WTC11 (cell line): ENCODE results near the gene MRPS14. TPM values are rescaled to one million over a fixed set of nuclear protein-coding genes. Genes with fewer than 3 reads are reported as not detected.

Source experiments
- ATAC-seq: fragments of 200-7000 bp; cut with Tn5 transposase; 2 replicates; pipeline ENCODE4 v1.10.0; 2021; ENCODE audit warnings: mild to moderate bottlenecking, moderate library complexity
- CTCF ChIA-PET: fragments of 300-600 bp; sonication (Branson Sonifier 250); formaldehyde crosslinking; loops from one replicate; lab custom pipeline; 2021; ENCODE audit warnings: antibody characterized with exemption; lab: Charles Lee
- POLR2A ChIA-PET: fragments of 350-600 bp; sonication (Branson Sonifier 250); formaldehyde crosslinking; loops from one replicate; lab custom pipeline; 2021; ENCODE audit warnings: antibody characterized with exemption; lab: Charles Lee
- DNase-seq: peaks from one replicate; pipeline ENCODE4 v3.0.0; 2021; ENCODE audit warnings: low spot score
- H3K27ac Mint-ChIP-seq: 2 replicates; pipeline ENCODE4 v1.8.0; 2021; ENCODE audit warnings: mixed read lengths
- H3K27me3 Mint-ChIP-seq: 2 replicates; pipeline ENCODE4 v1.8.0; 2021; ENCODE audit warnings: low read depth, mild to moderate bottlenecking, moderate library complexity, mixed read lengths
- H3K36me3 Mint-ChIP-seq: 2 replicates; pipeline ENCODE4 v1.8.0; 2021; ENCODE audit warnings: mixed read lengths
- H3K4me1 Mint-ChIP-seq: 2 replicates; pipeline ENCODE4 v1.8.0; 2022; ENCODE audit warnings: mixed read lengths
- H3K4me3 Mint-ChIP-seq: 2 replicates; pipeline ENCODE4 v1.8.0; 2021; ENCODE audit warnings: mild to moderate bottlenecking, moderate library complexity, mixed read lengths
- H3K9me3 Mint-ChIP-seq: 2 replicates; pipeline ENCODE4 v1.8.0; 2021; ENCODE audit warnings: mixed read lengths
- CREM ChIP-seq: sonication (generic); formaldehyde crosslinking; IDR thresholded peaks from 2 replicates; pipeline ENCODE4 v1.8.1; 2022; ENCODE audit warnings: mild to moderate bottlenecking, missing genetic modification reagents, moderate library complexity
- EMX1 ChIP-seq: fragments of 250-450 bp; sonication (Bioruptor Pico); IDR thresholded peaks from 2 replicates; pipeline ENCODE4 v1.8.0; 2021; ENCODE audit warnings: mild to moderate bottlenecking
- NFATC4 ChIP-seq: fragments of 250-450 bp; sonication (Bioruptor Pico); IDR thresholded peaks from 2 replicates; pipeline ENCODE4 v1.9.0; 2021; ENCODE audit warnings: mild to moderate bottlenecking
- PRRX2 ChIP-seq: fragments of 250-450 bp; sonication (Bioruptor Pico); IDR thresholded peaks from 2 replicates; pipeline ENCODE4 v1.8.0; 2021; ENCODE audit warnings: mild to moderate bottlenecking
- SP1 ChIP-seq: sonication (generic); formaldehyde crosslinking; conservative IDR thresholded peaks from 2 replicates; pipeline ENCODE4 v1.8.1; 2022; ENCODE audit warnings: missing genetic modification reagents
- ZNF416 ChIP-seq: fragments of 250-450 bp; sonication (Bioruptor Pico); IDR thresholded peaks from 2 replicates; pipeline ENCODE4 v1.9.0; 2021; ENCODE audit warnings: mild to moderate bottlenecking, inconsistent platforms
- ZNF671 ChIP-seq: fragments of 250-450 bp; sonication (Bioruptor Pico); IDR thresholded peaks from 2 replicates; pipeline ENCODE4 v1.8.0; 2021; ENCODE audit warnings: mild to moderate bottlenecking
- total RNA-seq: library from RNA; stranded (reverse); gene quantifications from 3 replicates; pipeline ENCODE4 v1.2.3, GENCODE V29; 2021
- TF ChIP-seq, protein P1 (sequence below): sonication (generic); formaldehyde crosslinking; IDR thresholded peaks from 2 replicates; pipeline ENCODE4 v1.8.1; 2023; ENCODE audit warnings: mild to moderate bottlenecking, missing genetic modification reagents, moderate library complexity
- TF ChIP-seq, protein P2 (sequence below): sonication (generic); formaldehyde crosslinking; IDR thresholded peaks from 2 replicates; pipeline ENCODE4 v1.8.1; 2023; ENCODE audit warnings: mild to moderate bottlenecking, missing genetic modification reagents, moderate library complexity
- TF ChIP-seq, protein P3 (sequence below): sonication (generic); formaldehyde crosslinking; IDR thresholded peaks from 2 replicates; pipeline ENCODE4 v1.8.0; 2022; ENCODE audit warnings: mild to moderate bottlenecking, missing genetic modification reagents
- TF ChIP-seq, protein P4 (sequence below): fragments of 250-450 bp; sonication (Bioruptor Pico); IDR thresholded peaks from 2 replicates; pipeline ENCODE4 v2.1.2; 2022; ENCODE audit warnings: mild to moderate bottlenecking, moderate library complexity
- TF ChIP-seq, protein P5 (sequence below): fragments of 250-450 bp; sonication (Bioruptor Pico); IDR thresholded peaks from 2 replicates; pipeline ENCODE4 v1.8.0; 2021; ENCODE audit warnings: mild to moderate bottlenecking
- TF ChIP-seq, protein P6 (sequence below): sonication (generic); formaldehyde crosslinking; IDR thresholded peaks from 2 replicates; pipeline ENCODE4 v1.8.0; 2022; ENCODE audit warnings: mild to moderate bottlenecking, missing genetic modification reagents

MRPS14 gene
- total RNA-seq, 1 experiment from 2014 or later: 30.4 TPM

DNA sequence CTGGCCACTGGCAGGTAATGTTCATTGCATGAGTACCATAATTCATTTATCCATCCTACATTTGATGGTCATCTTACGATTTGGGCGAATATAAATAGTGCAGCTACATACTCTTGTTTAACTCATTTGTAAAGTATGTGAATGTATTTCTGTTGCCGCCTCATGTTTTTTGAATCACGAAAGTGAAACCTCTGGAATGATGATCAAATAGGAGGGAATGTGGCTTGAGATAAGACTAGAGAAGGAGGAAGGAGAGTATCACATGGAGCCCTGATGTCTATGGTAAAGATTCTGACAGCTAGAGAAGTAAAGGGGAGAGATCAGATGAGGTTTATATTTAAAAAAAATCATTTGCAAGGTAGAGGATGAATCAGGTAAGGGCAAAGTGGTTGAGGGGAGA lies 8.0 kb downstream of the MRPS14 start (continued):
- TF ChIP-seq ZNF671 (CRISPR knock-in tag): no peak
- TF ChIP-seq CREM (CRISPR knock-in tag): no peak
- no peak for TF ChIP-seq NFATC4 (CRISPR knock-in tag)
- TF ChIP-seq, protein P1, sequence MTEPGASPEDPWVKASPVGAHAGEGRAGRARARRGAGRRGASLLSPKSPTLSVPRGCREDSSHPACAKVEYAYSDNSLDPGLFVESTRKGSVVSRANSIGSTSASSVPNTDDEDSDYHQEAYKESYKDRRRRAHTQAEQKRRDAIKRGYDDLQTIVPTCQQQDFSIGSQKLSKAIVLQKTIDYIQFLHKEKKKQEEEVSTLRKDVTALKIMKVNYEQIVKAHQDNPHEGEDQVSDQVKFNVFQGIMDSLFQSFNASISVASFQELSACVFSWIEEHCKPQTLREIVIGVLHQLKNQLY: no peak
- TF ChIP-seq PRRX2 (CRISPR knock-in tag): no peak

DNA sequence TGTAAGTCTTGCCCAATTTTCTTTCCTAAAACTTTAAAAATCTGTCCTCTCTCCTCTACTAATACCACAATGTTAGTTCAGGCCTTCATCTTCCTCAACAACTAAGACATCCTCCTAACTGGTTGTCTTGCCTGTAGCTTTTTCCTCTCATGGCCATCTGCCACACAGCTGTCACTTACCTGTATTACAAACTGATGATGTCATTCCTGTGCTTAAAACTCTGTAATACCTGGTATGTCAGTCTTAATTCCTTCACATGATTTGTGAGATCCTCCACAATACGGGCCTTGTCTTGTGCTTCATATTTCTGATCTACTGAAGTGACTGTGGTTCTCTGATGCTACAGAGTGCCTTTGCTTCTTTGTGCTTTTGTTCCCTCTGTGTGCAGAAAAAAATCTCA lies 9.8 kb downstream of the MRPS14 start:
- Mint-ChIP-seq H3K36me3 (peaks cover 60% of the 10 kb centered on the region), H3K27ac (no peak overlapping the region), H3K27me3 (no peaks in the 10 kb centered on the region), H3K9me3 (no peaks in the 10 kb centered on the region), H3K4me3 (no peak overlapping the region), H3K4me1 (no peaks in the 10 kb centered on the region)
- no peak for TF ChIP-seq SP1
- TF ChIP-seq, protein P2, sequence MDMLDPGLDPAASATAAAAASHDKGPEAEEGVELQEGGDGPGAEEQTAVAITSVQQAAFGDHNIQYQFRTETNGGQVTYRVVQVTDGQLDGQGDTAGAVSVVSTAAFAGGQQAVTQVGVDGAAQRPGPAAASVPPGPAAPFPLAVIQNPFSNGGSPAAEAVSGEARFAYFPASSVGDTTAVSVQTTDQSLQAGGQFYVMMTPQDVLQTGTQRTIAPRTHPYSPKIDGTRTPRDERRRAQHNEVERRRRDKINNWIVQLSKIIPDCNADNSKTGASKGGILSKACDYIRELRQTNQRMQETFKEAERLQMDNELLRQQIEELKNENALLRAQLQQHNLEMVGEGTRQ: no peak
- no peak for TF ChIP-seq ZNF416 (CRISPR knock-in tag)
- TF ChIP-seq, protein P3, sequence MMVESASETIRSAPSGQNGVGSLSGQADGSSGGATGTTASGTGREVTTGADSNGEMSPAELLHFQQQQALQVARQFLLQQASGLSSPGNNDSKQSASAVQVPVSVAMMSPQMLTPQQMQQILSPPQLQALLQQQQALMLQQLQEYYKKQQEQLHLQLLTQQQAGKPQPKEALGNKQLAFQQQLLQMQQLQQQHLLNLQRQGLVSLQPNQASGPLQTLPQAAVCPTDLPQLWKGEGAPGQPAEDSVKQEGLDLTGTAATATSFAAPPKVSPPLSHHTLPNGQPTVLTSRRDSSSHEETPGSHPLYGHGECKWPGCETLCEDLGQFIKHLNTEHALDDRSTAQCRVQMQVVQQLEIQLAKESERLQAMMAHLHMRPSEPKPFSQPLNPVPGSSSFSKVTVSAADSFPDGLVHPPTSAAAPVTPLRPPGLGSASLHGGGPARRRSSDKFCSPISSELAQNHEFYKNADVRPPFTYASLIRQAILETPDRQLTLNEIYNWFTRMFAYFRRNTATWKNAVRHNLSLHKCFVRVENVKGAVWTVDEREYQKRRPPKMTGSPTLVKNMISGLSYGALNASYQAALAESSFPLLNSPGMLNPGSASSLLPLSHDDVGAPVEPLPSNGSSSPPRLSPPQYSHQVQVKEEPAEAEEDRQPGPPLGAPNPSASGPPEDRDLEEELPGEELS (CRISPR knock-in tag): no peak
- POLR2A ChIA-PET: no interaction called here
- ATAC-seq (no peak), DNase-seq (no peak)
- CTCF ChIA-PET: interaction anchor here (1.0 kb wide), 1 partner anchor 16 kb away, joined by 3 read pairs; no protein-coding TSS in a partner anchor

DNA sequence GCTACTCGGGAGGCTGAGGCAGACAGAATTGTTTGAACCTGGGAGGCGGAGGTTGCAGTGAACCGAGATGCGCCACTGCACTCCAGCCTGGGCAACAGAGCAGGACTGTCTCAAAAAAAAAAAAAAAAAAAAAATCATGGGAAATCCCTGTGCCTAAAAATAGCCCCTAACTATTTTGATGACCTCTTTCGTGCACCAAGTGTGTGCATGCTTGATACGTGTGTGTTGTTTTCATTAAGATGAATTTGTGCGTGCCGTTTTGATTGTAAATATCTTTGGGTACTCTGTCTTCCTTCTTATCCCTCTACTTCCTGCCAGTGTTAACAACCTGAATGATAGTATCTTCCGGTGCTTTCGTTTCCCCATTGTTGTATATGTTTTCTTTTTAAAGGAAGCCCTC lies 13.7 kb downstream of the MRPS14 start:
- H3K36me3 Mint-ChIP-seq: peaks cover 74% of the 10 kb centered on the region
- ChIA-PET POLR2A (no interaction called here), CTCF (no interaction called here)
- H3K4me3 Mint-ChIP-seq: no peak overlapping the region
- no peak for DNase-seq
- no peaks in the 10 kb centered on the region for H3K27me3 Mint-ChIP-seq
- no peaks in the 10 kb centered on the region for H3K4me1 Mint-ChIP-seq
- H3K27ac Mint-ChIP-seq: peak overlapping the region; percentile 38; the same call in 1 of the 2 replicates
- H3K9me3 Mint-ChIP-seq: no peaks in the 10 kb centered on the region
- no peak for TF ChIP-seq ZNF671 (CRISPR knock-in tag)
- TF ChIP-seq, protein P4, sequence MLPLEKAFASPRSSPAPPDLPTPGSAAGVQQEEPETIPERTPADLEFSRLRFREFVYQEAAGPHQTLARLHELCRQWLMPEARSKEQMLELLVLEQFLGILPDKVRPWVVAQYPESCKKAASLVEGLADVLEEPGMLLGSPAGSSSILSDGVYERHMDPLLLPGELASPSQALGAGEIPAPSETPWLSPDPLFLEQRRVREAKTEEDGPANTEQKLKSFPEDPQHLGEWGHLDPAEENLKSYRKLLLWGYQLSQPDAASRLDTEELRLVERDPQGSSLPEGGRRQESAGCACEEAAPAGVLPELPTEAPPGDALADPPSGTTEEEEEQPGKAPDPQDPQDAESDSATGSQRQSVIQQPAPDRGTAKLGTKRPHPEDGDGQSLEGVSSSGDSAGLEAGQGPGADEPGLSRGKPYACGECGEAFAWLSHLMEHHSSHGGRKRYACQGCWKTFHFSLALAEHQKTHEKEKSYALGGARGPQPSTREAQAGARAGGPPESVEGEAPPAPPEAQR: no peak
- TF ChIP-seq, protein P3 (CRISPR knock-in tag): no peak
- TF ChIP-seq EMX1 (CRISPR knock-in tag): no peak
- TF ChIP-seq, protein P5, sequence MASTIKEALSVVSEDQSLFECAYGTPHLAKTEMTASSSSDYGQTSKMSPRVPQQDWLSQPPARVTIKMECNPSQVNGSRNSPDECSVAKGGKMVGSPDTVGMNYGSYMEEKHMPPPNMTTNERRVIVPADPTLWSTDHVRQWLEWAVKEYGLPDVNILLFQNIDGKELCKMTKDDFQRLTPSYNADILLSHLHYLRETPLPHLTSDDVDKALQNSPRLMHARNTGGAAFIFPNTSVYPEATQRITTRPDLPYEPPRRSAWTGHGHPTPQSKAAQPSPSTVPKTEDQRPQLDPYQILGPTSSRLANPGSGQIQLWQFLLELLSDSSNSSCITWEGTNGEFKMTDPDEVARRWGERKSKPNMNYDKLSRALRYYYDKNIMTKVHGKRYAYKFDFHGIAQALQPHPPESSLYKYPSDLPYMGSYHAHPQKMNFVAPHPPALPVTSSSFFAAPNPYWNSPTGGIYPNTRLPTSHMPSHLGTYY (CRISPR knock-in tag): no peak
- TF ChIP-seq, protein P6, sequence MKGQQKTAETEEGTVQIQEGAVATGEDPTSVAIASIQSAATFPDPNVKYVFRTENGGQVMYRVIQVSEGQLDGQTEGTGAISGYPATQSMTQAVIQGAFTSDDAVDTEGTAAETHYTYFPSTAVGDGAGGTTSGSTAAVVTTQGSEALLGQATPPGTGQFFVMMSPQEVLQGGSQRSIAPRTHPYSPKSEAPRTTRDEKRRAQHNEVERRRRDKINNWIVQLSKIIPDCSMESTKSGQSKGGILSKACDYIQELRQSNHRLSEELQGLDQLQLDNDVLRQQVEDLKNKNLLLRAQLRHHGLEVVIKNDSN: no peak
- TF ChIP-seq, all 79 proteins: peak for 0
- no peak for ATAC-seq
